HepG2 (cell line): ENCODE results near the gene EEPD1. TPM values are rescaled to one million over a fixed set of nuclear protein-coding genes. Genes with fewer than 3 reads are reported as not detected.

Experiments
- ATAC-seq: fragments of 200-7000 bp; cut with Tn5 transposase; 3 replicates; pipeline ENCODE4 v1.9.1; 2020; ENCODE audit warnings: mild to moderate bottlenecking, moderate library complexity
- BruUV-seq: library from RNA; stranded (reverse); fragments of 400-500 nt; replicated peaks from 2 replicates; lab custom pipeline; 2021; lab: Mats Ljungman, UMichigan
- CTCF ChIA-PET: fragments of 300-600 bp; formaldehyde crosslinking; extraction: SDS; loops from one replicate; lab custom pipeline; 2021; ENCODE audit warnings: low total read pairs, inconsistent platforms, low intra/inter-chr PET ratio; lab: Yijun Ruan, JAX
- POLR2A ChIA-PET: fragments of 350-600 bp; sonication (Branson Sonifier 250); formaldehyde crosslinking; loops from one replicate; lab custom pipeline; 2020; ENCODE audit warnings: antibody characterized with exemption, inconsistent platforms; lab: Yijun Ruan, JAX
- DNase-seq: peaks from one replicate; pipeline ENCODE4 v3.0.0-alpha.2; 2015; ENCODE audit warnings: low spot score
- FAIRE-seq: peaks from 3 replicates; lab custom pipeline; 2011; peaks lifted over from hg19 to GRCh38; lab: Jason Lieb, UNC
- H2AFZ ChIP-seq: one replicate; pipeline ENCODE4 v1.6.1; 2011; ENCODE audit warnings: low read length, inconsistent platforms
- H3K27ac ChIP-seq: fragments of 300-600 bp; 3 replicates; pipeline ENCODE4 v1.8.0; 2011; ENCODE audit warnings: mixed run types, mild to moderate bottlenecking, mixed read lengths, low read length, inconsistent platforms; ENCODE audit not compliant: insufficient read depth; ENCODE audit errors: extremely low read length
- H3K27me3 ChIP-seq, 2 experiments: fragments of 200-600 bp in 1 of 2; 2 replicates in 1 of 2; 3 replicates in 1 of 2; pipeline versions ENCODE4 v1.6.0 to v1.8.0; 2011; ENCODE audit warnings: low read length in 2 of 2, mild to moderate bottlenecking in 2 of 2, moderate library complexity in 2 of 2, inconsistent platforms in 1 of 2; ENCODE audit not compliant: insufficient read depth in 2 of 2, control insufficient read depth in 1 of 2
- H3K36me3 ChIP-seq, 2 experiments: fragments of 200-600 bp in 1 of 2; replicated peaks in 1 of 2; 2 replicates in 1 of 2; 3 replicates in 1 of 2; pipeline versions ENCODE4 v1.5.1 to v1.8.0; 2011; ENCODE audit warnings: low read length in 2 of 2, inconsistent platforms in 1 of 2; ENCODE audit not compliant: insufficient read depth in 2 of 2, control insufficient read depth in 1 of 2
- H3K4me1 ChIP-seq: 2 replicates; pipeline ENCODE4 v1.5.1; 2012; ENCODE audit warnings: low read length, inconsistent platforms; ENCODE audit not compliant: insufficient read depth
- H3K4me2 ChIP-seq: 2 replicates; pipeline ENCODE4 v1.6.0; 2011; ENCODE audit warnings: low read depth, low read length, inconsistent platforms
- H3K4me3 ChIP-seq, 3 experiments: fragments of 200-600 bp in 1 of 3; sonication (generic), shearing (Covaris generic) in 1 of 3; replicated peaks in 1 of 3; 2 replicates each; pipeline ENCODE4 v1.5.1; 2011 to 2016; ENCODE audit warnings: low read length in 3 of 3, inconsistent platforms in 2 of 3, low read depth in 2 of 3, mild to moderate bottlenecking in 2 of 3, control low read depth in 1 of 3, mixed read lengths in 1 of 3; ENCODE audit not compliant: insufficient read depth in 1 of 3
- H3K79me2 ChIP-seq: one replicate; pipeline ENCODE4 v1.6.1; 2011; ENCODE audit warnings: low read length, inconsistent platforms; ENCODE audit not compliant: insufficient read depth
- H3K9ac ChIP-seq: 2 replicates; pipeline ENCODE4 v1.6.0; 2011; ENCODE audit warnings: mild to moderate bottlenecking, low read depth, low read length, inconsistent platforms; ENCODE audit not compliant: insufficient read depth
- H3K9me3 ChIP-seq: 2 replicates; pipeline ENCODE4 v1.5.1; 2012; ENCODE audit warnings: mild to moderate bottlenecking, low read length
- H4K20me1 ChIP-seq: 2 replicates; pipeline ENCODE4 v1.6.0; 2011; ENCODE audit warnings: inconsistent platforms, mild to moderate bottlenecking, low read length, moderate library complexity; ENCODE audit not compliant: insufficient read depth
- DR1 ChIP-seq: sonication (generic); formaldehyde crosslinking; IDR thresholded peaks from 2 replicates; pipeline ENCODE4 v1.8.0; 2021; ENCODE audit warnings: mild to moderate bottlenecking, missing genetic modification reagents, inconsistent platforms
- ETV6 ChIP-seq: sonication (generic); formaldehyde crosslinking; conservative IDR thresholded peaks from 2 replicates; pipeline ENCODE4 v1.4.0; 2020; ENCODE audit warnings: missing genetic modification reagents
- FLYWCH1 ChIP-seq: sonication (generic); formaldehyde crosslinking; IDR thresholded peaks from 2 replicates; pipeline ENCODE4 v1.8.1; 2023; ENCODE audit warnings: mild to moderate bottlenecking, missing genetic modification reagents
- GABPB1 ChIP-seq: IDR thresholded peaks from 2 replicates; pipeline ENCODE4 v1.6.1; 2016; ENCODE audit warnings: mild to moderate bottlenecking, missing genetic modification reagents, moderate library complexity, missing compliant biosample characterization
- GFI1 ChIP-seq: sonication (generic); formaldehyde crosslinking; IDR thresholded peaks from 2 replicates; pipeline ENCODE4 v1.5.0; 2020; ENCODE audit warnings: missing genetic modification reagents, mild to moderate bottlenecking, borderline replicate concordance
- MATR3 ChIP-seq: sonication (generic); formaldehyde crosslinking; IDR thresholded peaks from 2 replicates; pipeline ENCODE4 v1.4.0; 2020; ENCODE audit warnings: missing genetic modification reagents
- RXRB ChIP-seq: IDR thresholded peaks from 2 replicates; pipeline ENCODE4 v1.6.1; 2016; ENCODE audit warnings: borderline replicate concordance, missing genetic modification reagents, missing compliant biosample characterization
- TAF15 ChIP-seq: fragments of 200-400 bp; formaldehyde crosslinking; IDR thresholded peaks from one replicate; pipeline ENCODE4 v1.6.1; 2018; ENCODE audit warnings: mild to moderate bottlenecking, low read depth, low read length; ENCODE audit not compliant: poor library complexity, severe bottlenecking
- XRCC5 ChIP-seq: fragments of 200-400 bp; formaldehyde crosslinking; optimal IDR thresholded peaks from 2 replicates; pipeline ENCODE3; 2017; ENCODE audit warnings: mild to moderate bottlenecking, low read length
- ZNF460 ChIP-seq: sonication (generic); formaldehyde crosslinking; IDR thresholded peaks from 2 replicates; pipeline ENCODE4 v1.5.1; 2020; ENCODE audit warnings: missing genetic modification reagents, mild to moderate bottlenecking, borderline replicate concordance
- ZNF567 ChIP-seq: sonication (generic); formaldehyde crosslinking; IDR thresholded peaks from 2 replicates; pipeline ENCODE4 v1.8.1; 2023; ENCODE audit warnings: mild to moderate bottlenecking, missing genetic modification reagents, borderline replicate concordance
- ZNF672 ChIP-seq: sonication (generic); formaldehyde crosslinking; IDR thresholded peaks from 2 replicates; pipeline ENCODE4 v1.8.1; 2022; ENCODE audit warnings: missing genetic modification reagents
- ZSCAN12 ChIP-seq: sonication (generic); formaldehyde crosslinking; IDR thresholded peaks from 2 replicates; pipeline ENCODE4 v1.9.0; 2021; ENCODE audit warnings: mild to moderate bottlenecking, missing genetic modification reagents
- WGBS: methylation state at CpG from one replicate; pipeline ENCODE4 v1.1.6; 2017; ENCODE audit warnings: low lambda C conversion rate; 5-methylcytosine and 5-hydroxymethylcytosine counted together
- in situ Hi-C: cut with HindIII; loops from 2 replicates; pipeline ENCODE4 v1.10.0; 2017; ENCODE audit warnings: low pct_unique_long_range_greater_than_20kb; ENCODE audit not compliant: extremely low pct_ligation_motif_present
- intact Hi-C: fragments of 100-400 bp; cut with micrococcal nuclease; formaldehyde crosslinking; loops from one replicate; pipeline ENCODE4 v1.10.0; 2022; ENCODE audit not compliant: unreplicated experiment
- polyA plus RNA-seq, 8 experiments: library from polyadenylated mRNA; depleted of rRNA in 3 of 8; stranded (reverse) in 7 of 8; unstranded in 1 of 8; fragments of >200 nt; fragmentation: Illumina TruSeq in 4 of 8; extraction: Trizol in 4 of 8; gene quantifications; 2 replicates each; pipeline versions ENCODE4 v1.2.1 to v1.2.3, GENCODE V29; 2011 to 2016; ENCODE audit warnings: low read depth in 4 of 8, missing spikeins in 1 of 8, mixed read lengths in 1 of 8; ENCODE audit not compliant: insufficient read depth in 1 of 8
- total RNA-seq, 5 experiments: library from RNA; depleted of rRNA; stranded (reverse); fragments of >200 nt; fragmentation: Illumina TruSeq; extraction: Trizol; gene quantifications; 2 replicates each; pipeline ENCODE4 v1.2.3, GENCODE V29; 2016; ENCODE audit warnings: low read depth in 1 of 5

EEPD1 gene
- total and polyA plus RNA-seq, 2 of the 13 experiments (the other 11 are each of a cell fraction or from before 2014, with no cell fraction given): 10.1 to 16.4 TPM

DNA sequence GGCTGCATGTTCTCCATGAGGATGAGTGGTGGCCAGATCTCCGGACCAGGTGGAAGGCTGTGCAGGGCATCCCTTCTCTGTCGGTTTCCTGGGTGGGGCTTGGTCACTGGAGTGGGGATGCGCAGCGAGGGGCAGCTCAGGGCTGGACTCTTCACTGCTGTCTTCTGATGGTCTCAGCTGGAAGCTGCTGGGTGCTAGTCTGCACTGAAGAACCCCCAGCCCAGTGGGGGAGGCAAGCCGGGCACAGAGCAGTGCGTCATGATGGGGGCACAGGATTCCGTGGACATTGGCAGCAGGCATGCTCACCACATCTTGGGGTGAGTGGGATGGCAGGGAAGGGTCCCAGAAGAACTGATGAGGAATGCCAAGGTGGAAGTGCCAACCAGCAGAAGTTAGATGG, 39.8 kb downstream of the EEPD1 start:
- DNase-seq (no peak), FAIRE-seq (no peak), ATAC-seq (no peak)
- intact Hi-C loops (no loop called here), in situ Hi-C loops (no loop called here)
- H3K4me3 ChIP-seq: no peak overlapping the region
- H3K27ac ChIP-seq: no peak overlapping the region
- WGBS: 100% methylated on average over 5 of the region's 7 CpGs
- H3K4me1 ChIP-seq: peaks cover 48% of the 10 kb centered on the region
- H2AFZ ChIP-seq: no peak overlapping the region
- no peaks in the 10 kb centered on the region for H3K27me3 ChIP-seq
- ChIA-PET CTCF (no interaction called here), POLR2A (no interaction called here)
- H3K79me2 ChIP-seq: peaks cover 15% of the 10 kb centered on the region
- no peak overlapping the region for H3K9ac ChIP-seq
- H3K9me3 ChIP-seq: no peaks in the 10 kb centered on the region
- H4K20me1 ChIP-seq: no peaks in the 10 kb centered on the region
- no TSS peak for BruUV-seq
- no peak overlapping the region for H3K4me2 ChIP-seq
- no peak for TF ChIP-seq XRCC5
- TF ChIP-seq ZNF672 (CRISPR knock-in tag): no peak
- no peak for TF ChIP-seq ZNF460
- TF ChIP-seq RXRB (CRISPR knock-in tag): no peak
- TF ChIP-seq MATR3 (CRISPR knock-in tag): no peak
- TF ChIP-seq TAF15: no peak
- TF ChIP-seq GFI1: no peak
- TF ChIP-seq ZSCAN12 (CRISPR knock-in tag): no peak
- no peak for TF ChIP-seq GABPB1 (CRISPR knock-in tag)
- no peak for TF ChIP-seq ZNF567 (CRISPR knock-in tag)
- no peak for TF ChIP-seq DR1
- TF ChIP-seq ETV6: no peak
- no peak for TF ChIP-seq FLYWCH1 (CRISPR knock-in tag)
- H3K36me3 ChIP-seq: peaks cover 3 to 4% of the 10 kb centered on the region in 2 experiments; a peak in 3 of 5 replicates
